Nephron progenitor cell (in vitro differentiated cells): ENCODE data around the gene ELAPOR1.

Experiments
- DNase-seq: peaks from one replicate; pipeline ENCODE4 v3.0.0; 2021
- H3K27ac Mint-ChIP-seq: 2 replicates; pipeline ENCODE4 v1.8.0; 2021; ENCODE audit warnings: mild to moderate bottlenecking, moderate library complexity, mixed read lengths
- H3K27me3 Mint-ChIP-seq: 2 replicates; pipeline ENCODE4 v1.8.0; 2021; ENCODE audit warnings: mild to moderate bottlenecking, low read depth, mixed read lengths; ENCODE audit not compliant: poor library complexity
- H3K36me3 Mint-ChIP-seq: 2 replicates; pipeline ENCODE4 v1.8.0; 2021; ENCODE audit warnings: low read depth, mixed read lengths
- H3K4me1 Mint-ChIP-seq: 2 replicates; pipeline ENCODE4 v1.8.0; 2021; ENCODE audit warnings: mixed read lengths
- H3K4me3 Mint-ChIP-seq: 2 replicates; pipeline ENCODE4 v1.8.0; 2021; ENCODE audit warnings: mild to moderate bottlenecking, moderate library complexity, mixed read lengths
- H3K9me3 Mint-ChIP-seq: 2 replicates; pipeline ENCODE4 v1.8.0; 2021; ENCODE audit warnings: mild to moderate bottlenecking, moderate library complexity, mixed read lengths
- TF ChIP-seq, protein P1 (sequence below): fragments of 200-600 bp; sonication (generic); IDR thresholded peaks from 2 replicates; pipeline ENCODE4 v1.5.0; 2021; ENCODE audit warnings: antibody characterized with exemption

The ELAPOR1 gene

DNA sequence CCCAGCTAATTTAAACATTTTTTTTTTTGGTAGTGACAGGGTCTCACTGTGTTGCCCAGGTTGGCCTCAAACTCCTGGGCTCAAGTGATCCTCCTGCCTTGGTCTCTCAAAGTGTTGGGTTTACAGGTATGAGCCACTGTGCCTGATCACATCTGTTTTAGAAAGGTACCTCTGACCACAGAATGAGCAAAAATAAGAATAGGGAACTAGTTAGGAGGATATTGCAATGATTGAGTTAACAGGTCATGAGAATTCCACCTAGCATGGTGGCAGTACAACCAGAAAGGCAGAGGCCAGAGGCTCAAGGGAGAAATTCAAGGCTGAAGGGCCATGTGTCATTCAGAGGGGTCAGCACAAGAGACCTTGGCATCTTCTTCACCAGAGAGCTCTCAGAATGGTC is 49.6 kb downstream of the ELAPOR1 start:
- no peaks in the 10 kb centered on the region for H3K36me3 Mint-ChIP-seq
- H3K4me3 Mint-ChIP-seq = no peak overlapping the region
- H3K27me3 Mint-ChIP-seq = no peaks in the 10 kb centered on the region
- no peak overlapping the region for H3K27ac Mint-ChIP-seq
- TF ChIP-seq, protein P1, sequence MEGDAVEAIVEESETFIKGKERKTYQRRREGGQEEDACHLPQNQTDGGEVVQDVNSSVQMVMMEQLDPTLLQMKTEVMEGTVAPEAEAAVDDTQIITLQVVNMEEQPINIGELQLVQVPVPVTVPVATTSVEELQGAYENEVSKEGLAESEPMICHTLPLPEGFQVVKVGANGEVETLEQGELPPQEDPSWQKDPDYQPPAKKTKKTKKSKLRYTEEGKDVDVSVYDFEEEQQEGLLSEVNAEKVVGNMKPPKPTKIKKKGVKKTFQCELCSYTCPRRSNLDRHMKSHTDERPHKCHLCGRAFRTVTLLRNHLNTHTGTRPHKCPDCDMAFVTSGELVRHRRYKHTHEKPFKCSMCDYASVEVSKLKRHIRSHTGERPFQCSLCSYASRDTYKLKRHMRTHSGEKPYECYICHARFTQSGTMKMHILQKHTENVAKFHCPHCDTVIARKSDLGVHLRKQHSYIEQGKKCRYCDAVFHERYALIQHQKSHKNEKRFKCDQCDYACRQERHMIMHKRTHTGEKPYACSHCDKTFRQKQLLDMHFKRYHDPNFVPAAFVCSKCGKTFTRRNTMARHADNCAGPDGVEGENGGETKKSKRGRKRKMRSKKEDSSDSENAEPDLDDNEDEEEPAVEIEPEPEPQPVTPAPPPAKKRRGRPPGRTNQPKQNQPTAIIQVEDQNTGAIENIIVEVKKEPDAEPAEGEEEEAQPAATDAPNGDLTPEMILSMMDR = no peak
- H3K9me3 Mint-ChIP-seq = no peaks in the 10 kb centered on the region
- H3K4me1 Mint-ChIP-seq = peaks cover 27% of the 10 kb centered on the region
- DNase-seq = no peak
